Neural crest cell (in vitro differentiated cells): Measurements from ENCODE around the gene ANKRD28. TPM values are rescaled to one million over a fixed set of nuclear protein-coding genes. Genes with fewer than 3 reads are reported as not detected.

Experiments
- DNase-seq: peaks from one replicate; pipeline ENCODE4 v3.0.0; 2021; ENCODE audit warnings: low read depth, mixed read lengths, low spot score
- H3K27ac Mint-ChIP-seq: one replicate; pipeline ENCODE4 v1.8.0; 2021; ENCODE audit warnings: mild to moderate bottlenecking, mixed read lengths; ENCODE audit not compliant: unreplicated experiment
- H3K27me3 Mint-ChIP-seq: 2 replicates; pipeline ENCODE4 v1.8.0; 2021; ENCODE audit warnings: low read depth, mild to moderate bottlenecking, mixed read lengths
- H3K36me3 Mint-ChIP-seq: 2 replicates; pipeline ENCODE4 v1.8.0; 2021; ENCODE audit warnings: low read depth, mild to moderate bottlenecking, mixed read lengths
- H3K4me1 Mint-ChIP-seq: 2 replicates; pipeline ENCODE4 v1.8.0; 2021; ENCODE audit warnings: mixed read lengths
- H3K4me3 Mint-ChIP-seq: one replicate; pipeline ENCODE4 v1.8.0; 2021; ENCODE audit warnings: mild to moderate bottlenecking, mixed read lengths
- H3K9me3 Mint-ChIP-seq: 2 replicates; pipeline ENCODE4 v1.8.0; 2021; ENCODE audit warnings: mixed read lengths
- CTCF ChIP-seq: fragments of 200-600 bp; sonication (generic); conservative IDR thresholded peaks from 2 replicates; pipeline ENCODE4 v1.5.0; 2021; ENCODE audit warnings: antibody characterized with exemption, mild to moderate bottlenecking
- total RNA-seq: library from RNA; stranded (reverse); gene quantifications from 2 replicates; pipeline ENCODE4 v1.2.1, GENCODE V29; 2021

ANKRD28 gene
- total RNA-seq, 1 donor from 2014 or later = 34.6 TPM

- Mint-ChIP-seq H3K9me3 (no peaks in the 10 kb centered on the region), H3K27me3 (no peaks in the 10 kb centered on the region), H3K27ac (no peak overlapping the region)
Measured at GRCh38 chr3:15638891-15639262, 158.9 kb downstream of the ANKRD28 start.

GRCh38 chr3:15638193-15638890 lies 159.4 kb downstream of the ANKRD28 start:
- no peak overlapping the region for H3K4me3 Mint-ChIP-seq

More at GRCh38 chr3:15638891-15639262, 158.9 kb downstream of the ANKRD28 start:
- peaks cover 3% of the 10 kb centered on the region for H3K36me3 Mint-ChIP-seq
- no peak overlapping the region for H3K4me3 Mint-ChIP-seq
- no peak for DNase-seq
- no peak for TF ChIP-seq CTCF
- H3K4me1 Mint-ChIP-seq = peaks cover 17% of the 10 kb centered on the region

GRCh38 chr3:15637131-15637951 lies 160.4 kb downstream of the ANKRD28 start:
- no peak overlapping the region for H3K27ac Mint-ChIP-seq
- no peak for DNase-seq
- peaks cover 3% of the 10 kb centered on the region for H3K36me3 Mint-ChIP-seq
- no peaks in the 10 kb centered on the region for H3K9me3 Mint-ChIP-seq
- no peak overlapping the region for H3K4me3 Mint-ChIP-seq
- peaks cover 26% of the 10 kb centered on the region for H3K4me1 Mint-ChIP-seq
- no peak for TF ChIP-seq CTCF
- H3K27me3 Mint-ChIP-seq = no peaks in the 10 kb centered on the region

More at GRCh38 chr3:15638193-15638890, 159.4 kb downstream of the ANKRD28 start:
- Mint-ChIP-seq H3K9me3 (no peaks in the 10 kb centered on the region), H3K27me3 (no peaks in the 10 kb centered on the region), H3K36me3 (peaks cover 3% of the 10 kb centered on the region), H3K27ac (no peak overlapping the region), H3K4me1 (peaks cover 22% of the 10 kb centered on the region)
- no peak for DNase-seq
- no peak for TF ChIP-seq CTCF

GRCh38 chr3:15636028-15636709 lies 161.6 kb downstream of the ANKRD28 start:
- Mint-ChIP-seq H3K9me3 (no peaks in the 10 kb centered on the region), H3K27me3 (peaks cover 3% of the 10 kb centered on the region), H3K4me1 (peaks cover 38% of the 10 kb centered on the region), H3K36me3 (no peaks in the 10 kb centered on the region), H3K4me3 (no peak overlapping the region), H3K27ac (peak overlapping the region; percentile 77)
- TF ChIP-seq CTCF = no peak
- no peak for DNase-seq

- no peak for DNase-seq
- H3K36me3 Mint-ChIP-seq = no peaks in the 10 kb centered on the region
- H3K9me3 Mint-ChIP-seq = no peaks in the 10 kb centered on the region
- no peak for TF ChIP-seq CTCF
- H3K27ac Mint-ChIP-seq = no peak overlapping the region
- peaks cover 48% of the 10 kb centered on the region for H3K4me1 Mint-ChIP-seq
- peaks cover 3% of the 10 kb centered on the region for H3K27me3 Mint-ChIP-seq
- no peak overlapping the region for H3K4me3 Mint-ChIP-seq
Measured at GRCh38 chr3:15635121-15635661, 162.6 kb downstream of the ANKRD28 start.
